Limb (tissue), 2 donors: Measurements from ENCODE around the gene C9orf43.

Source experiments
- DNase-seq, 2 donors: peaks; one replicate each; pipeline ENCODE4 v3.0.0-alpha.2; 2016; ENCODE audit errors: extremely low spot score in 2 of 2

Gene C9orf43

DNA sequence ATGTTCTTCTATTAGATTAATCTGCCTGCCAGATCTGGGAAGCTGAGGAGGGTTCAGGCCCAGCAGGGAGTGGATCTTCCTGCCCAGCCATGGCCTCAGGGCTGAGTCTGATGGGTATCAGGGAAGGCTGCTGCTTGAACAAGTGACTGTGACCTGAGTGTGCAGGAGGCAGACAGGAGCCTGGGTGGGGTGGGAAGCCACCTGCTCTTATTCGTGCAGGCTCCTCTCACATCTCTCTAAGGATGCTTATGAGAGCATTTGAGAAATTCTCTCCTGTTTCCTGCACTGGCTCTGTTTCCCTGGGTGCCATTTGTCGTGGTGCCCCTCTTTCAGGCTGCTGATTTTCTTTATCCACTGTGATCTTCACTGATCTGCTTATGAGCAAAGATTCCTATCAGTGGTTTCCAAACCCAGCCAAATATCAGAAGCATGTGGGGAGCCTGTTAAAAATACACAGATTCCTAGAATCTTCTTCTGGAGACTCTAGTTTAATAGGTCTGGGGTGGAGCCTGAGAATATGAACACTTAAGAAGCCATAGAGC lies 55.1 kb downstream of the C9orf43 start:
- no peak for DNase-seq

DNA sequence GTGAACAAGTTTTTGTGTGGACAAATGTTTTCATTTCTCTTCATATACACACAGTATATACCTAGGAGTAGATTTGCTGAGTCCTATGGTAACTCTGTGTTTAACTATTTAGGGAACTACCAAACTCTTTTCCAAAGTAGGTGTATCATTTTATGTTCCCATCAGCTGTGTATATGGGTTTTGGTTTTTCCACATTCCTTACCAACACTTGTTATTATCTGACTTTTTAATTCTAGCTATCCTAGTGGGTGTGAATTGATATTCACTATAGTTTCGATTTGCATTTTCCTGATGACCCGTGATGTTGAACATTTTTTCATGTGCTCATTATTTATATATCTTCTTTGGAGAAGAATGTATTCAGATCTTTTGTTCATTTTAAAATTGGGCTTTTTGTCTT lies 56.6 kb downstream of the C9orf43 start:
- no peak for DNase-seq

DNA sequence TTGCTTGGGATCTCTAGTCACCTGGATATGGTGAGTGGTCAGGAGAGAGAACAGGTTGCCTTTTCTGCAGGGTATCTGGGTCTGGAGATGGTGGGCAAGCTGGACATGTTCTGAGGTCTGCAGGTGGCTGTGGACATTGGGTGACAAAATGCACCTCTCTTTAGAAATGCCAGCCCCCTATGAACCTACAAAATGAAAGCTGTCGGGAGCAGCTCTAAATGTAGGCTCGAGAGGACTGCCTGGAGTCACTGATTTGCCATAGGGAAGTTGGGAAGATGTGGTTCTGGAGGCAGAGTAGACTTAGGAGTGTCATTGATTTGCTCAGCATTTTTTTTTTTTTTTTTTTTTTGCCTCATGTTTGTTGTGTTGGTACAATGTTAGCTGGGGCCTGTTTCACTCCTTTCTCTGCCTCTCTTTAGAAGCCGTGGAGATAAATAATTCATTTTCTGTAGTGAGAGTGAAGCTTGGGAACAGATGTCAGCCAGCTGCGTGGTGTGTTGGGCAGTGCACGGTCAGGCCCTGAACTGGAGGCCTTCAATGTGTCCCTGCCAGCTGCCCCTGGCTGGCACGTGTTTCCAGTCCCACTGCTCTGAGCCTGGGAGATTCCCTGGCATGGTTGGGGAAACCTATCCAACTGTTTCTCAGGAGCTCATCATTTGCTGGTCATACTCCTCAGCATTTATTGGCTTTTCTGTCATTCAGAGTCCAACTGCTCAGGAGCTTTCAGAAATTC lies 58.3 kb downstream of the C9orf43 start:
- peak in 1 of 2 donors; percentile 69 for DNase-seq

GRCh38 chr9:113471143-113471542 lies 60.6 kb downstream of the C9orf43 start:
- DNase-seq: no peak

- no peak for DNase-seq
Measured at GRCh38 chr9:113471566-113471965, 61.0 kb downstream of the C9orf43 start.

GRCh38 chr9:113472199-113472598 lies 61.7 kb downstream of the C9orf43 start:
- DNase-seq: no peak

GRCh38 chr9:113474360-113475028 lies 63.9 kb downstream of the C9orf43 start:
- no peak for DNase-seq

DNA sequence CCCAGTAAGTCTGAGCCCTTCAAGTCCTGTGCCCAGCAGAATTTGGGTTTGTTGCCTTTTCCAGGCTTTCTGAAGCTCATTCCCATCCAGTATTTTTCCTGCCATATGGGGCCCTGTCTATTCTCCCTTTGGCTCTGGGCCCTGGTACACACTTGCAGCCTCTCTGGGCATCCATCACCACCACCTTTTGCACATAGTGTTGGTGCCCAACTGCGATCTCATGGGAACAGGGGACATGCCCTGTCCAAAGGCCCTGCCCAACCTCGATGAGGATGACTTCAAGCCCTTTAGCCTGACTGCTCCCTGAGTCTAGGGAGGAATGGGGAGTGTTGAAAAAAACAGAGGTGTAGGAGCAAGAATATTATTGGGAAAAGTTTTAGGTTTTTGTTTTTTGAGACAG lies 64.5 kb downstream of the C9orf43 start:
- DNase-seq: no peak

- DNase-seq: no peak
Measured at GRCh38 chr9:113475992-113476391, 65.4 kb downstream of the C9orf43 start.

DNA sequence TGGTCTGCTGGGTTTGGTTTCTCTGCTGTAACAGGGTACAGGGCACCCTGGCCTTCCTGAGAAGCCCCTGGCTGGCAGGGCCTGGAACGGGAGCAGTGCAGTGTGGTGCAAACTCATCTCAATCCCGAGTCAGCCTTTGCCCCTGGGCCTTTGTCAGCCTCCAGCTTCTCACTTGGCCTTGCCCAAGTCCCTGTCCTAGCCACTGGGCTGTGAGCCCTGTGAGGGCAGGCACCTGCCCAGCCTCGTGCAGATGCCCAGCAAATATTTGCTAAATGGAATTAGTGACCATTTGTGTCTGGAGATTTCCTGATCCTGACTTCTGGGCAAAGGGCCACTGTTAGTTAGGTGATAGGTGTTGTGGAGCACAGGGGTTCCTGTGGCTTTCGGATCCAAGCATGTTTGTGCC lies 66.0 kb downstream of the C9orf43 start:
- DNase-seq: no peak

GRCh38 chr9:113477058-113477457 lies 66.5 kb downstream of the C9orf43 start:
- DNase-seq: no peak

GRCh38 chr9:113477661-113478060 lies 67.1 kb downstream of the C9orf43 start:
- DNase-seq: no peak

GRCh38 chr9:113479174-113479621 lies 68.7 kb downstream of the C9orf43 start:
- DNase-seq: no peak
